Measurements from ENCODE around the gene RASAL2. TPM values are rescaled to one million over a fixed set of nuclear protein-coding genes. Genes with fewer than 3 reads are reported as not detected.

The RASAL2 gene
- total RNA-seq, 2 experiments from 2014 or later, result not detected

- Mint-ChIP-seq H3K4me1 (ENCODE audit: low read depth) (no peaks in the 10 kb centered on the region), H3K4me3 (no peak overlapping the region), H3K9me3 (no peaks in the 10 kb centered on the region), H3K27ac (no peak overlapping the region), H3K27me3 (peaks cover 6% of the 10 kb centered on the region), H3K36me3 (ENCODE audit: low read depth) (no peaks in the 10 kb centered on the region)
- ATAC-seq, result no peak
- intact Hi-C loops (cut with micrococcal nuclease), result no loop called here
- DNase-seq, result no peak
- POLR2A ChIA-PET, result no interaction called here
- CTCF ChIA-PET, result no interaction called here
- no peak for TF ChIP-seq CTCF (IDR thresholded peaks at IDR 0.05)
Observed at GRCh38 chr1:178484698-178485225, 390.9 kb downstream of the RASAL2 start.

- H3K4me1 Mint-ChIP-seq (ENCODE audit: low read depth), result no peaks in the 10 kb centered on the region
- no peak for ATAC-seq
- CTCF ChIA-PET, result no interaction called here
Observed at GRCh38 chr1:178485541-178485981, 391.7 kb downstream of the RASAL2 start.

GRCh38 chr1:178486100-178487069, 392.5 kb downstream of the RASAL2 start:
- no peak for TF ChIP-seq CTCF (IDR thresholded peaks at IDR 0.05)
- Mint-ChIP-seq H3K27ac (no peak overlapping the region), H3K27me3 (peaks cover 6% of the 10 kb centered on the region), H3K9me3 (no peaks in the 10 kb centered on the region), H3K4me1 (ENCODE audit: low read depth) (no peaks in the 10 kb centered on the region), H3K36me3 (ENCODE audit: low read depth) (no peaks in the 10 kb centered on the region), H3K4me3 (no peak overlapping the region)
- POLR2A ChIA-PET, result no interaction called here
- CTCF ChIA-PET, result no interaction called here
- no peak for DNase-seq
- ATAC-seq, result no peak
- intact Hi-C loops (cut with micrococcal nuclease), result no loop called here

More at GRCh38 chr1:178485541-178485981, 391.7 kb downstream of the RASAL2 start:
- Mint-ChIP-seq H3K9me3 (no peaks in the 10 kb centered on the region), H3K36me3 (ENCODE audit: low read depth) (no peaks in the 10 kb centered on the region), H3K27ac (no peak overlapping the region), H3K4me3 (no peak overlapping the region), H3K27me3 (peaks cover 6% of the 10 kb centered on the region)
- no peak for DNase-seq
- TF ChIP-seq CTCF (IDR thresholded peaks at IDR 0.05), result no peak
- POLR2A ChIA-PET, result no interaction called here
- intact Hi-C loops (cut with micrococcal nuclease), result no loop called here

- no peak for ATAC-seq
- intact Hi-C loops (cut with micrococcal nuclease), result no loop called here
- H3K4me3 Mint-ChIP-seq, result no peak overlapping the region
Observed at GRCh38 chr1:178487070-178487615, 393.2 kb downstream of the RASAL2 start.

More at GRCh38 chr1:178487070-178487615, 393.2 kb downstream of the RASAL2 start:
- no peaks in the 10 kb centered on the region for H3K36me3 Mint-ChIP-seq (ENCODE audit: low read depth)
- no peak overlapping the region for H3K27ac Mint-ChIP-seq
- POLR2A ChIA-PET, result no interaction called here
- H3K4me1 Mint-ChIP-seq (ENCODE audit: low read depth), result no peaks in the 10 kb centered on the region
- DNase-seq, result no peak
- H3K27me3 Mint-ChIP-seq, result peaks cover 6% of the 10 kb centered on the region
- H3K9me3 Mint-ChIP-seq, result no peaks in the 10 kb centered on the region
- TF ChIP-seq CTCF (IDR thresholded peaks at IDR 0.05), result no peak
- CTCF ChIA-PET, result interaction anchor here (1.3 kb wide), 1 partner anchor 14 kb away, joined by 6 read pairs; no protein-coding TSS in a partner anchor

Measured in activated CD8-positive, alpha-beta T cell treated with anti-CD3 and anti-CD28 coated beads for 36 hours (primary cell).